ENCODE results near the gene TRAIP.

- TF ChIP-seq TAF1 (IDR thresholded peaks at IDR 0.05; ENCODE audit: low read depth) (no peak), POLR2AphosphoS5 (IDR thresholded peaks at IDR 0.05) (no peak), SMC3 (conservative IDR thresholded peaks at IDR 0.05; ENCODE audit: poor library complexity) (no peak), CTCF (IDR thresholded peaks at IDR 0.05; ENCODE audit: poor library complexity, severe bottlenecking) (no peak)
Observed at GRCh38 chr3:49898991-49899390, 42.6 kb upstream of the TRAIP start.
